ENCODE data around the gene MUSK. TPM values are rescaled to one million over a fixed set of nuclear protein-coding genes. Genes with fewer than 3 reads are reported as not detected.

Gene MUSK
- polyA plus RNA-seq, 2 of the 4 experiments (the other 2 are of a cell fraction), result not detected

DNA sequence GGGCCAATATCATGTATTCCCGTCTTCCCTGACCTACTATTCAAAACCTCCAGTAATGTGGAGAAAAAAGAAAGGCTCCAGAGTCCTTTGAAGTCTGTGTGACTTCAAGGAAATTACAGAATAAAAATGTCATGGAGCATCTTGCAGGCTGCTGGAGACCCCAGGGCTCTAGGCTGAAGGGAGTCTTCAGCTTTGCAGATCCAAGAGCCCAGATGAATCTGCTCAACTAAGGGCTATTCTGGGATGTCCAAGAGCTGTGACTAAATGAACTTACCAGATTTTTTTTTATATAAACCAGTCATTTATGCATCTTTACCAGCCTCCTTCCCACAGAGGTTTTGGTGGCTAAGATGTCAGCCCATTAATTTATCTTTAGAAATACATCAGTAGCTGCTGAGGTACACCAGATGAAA lies 167.3 kb downstream of the MUSK start:
- POLR2A ChIA-PET, result interaction anchor here (1.0 to 1.4 kb wide), 2 partner anchors 77 to 197 kb away, joined by 3 read pairs; no protein-coding TSS in a partner anchor
- FAIRE-seq (no peak), ATAC-seq (peak; percentile 39 to 62; a peak in 4 of 6 replicates), DNase-seq (ENCODE audit: low read depth in 1 of 2, low spot score in 1 of 2) (peak in 1 of 2 experiments; percentile 5)
- peaks cover 31% of the 10 kb centered on the region for H3K4me1 ChIP-seq
- CTCF ChIA-PET, result interaction anchor here (0.6 to 1.2 kb wide), 4 partner anchors 15 to 90 kb away, joined by 3 to 4 read pairs (median 4); no protein-coding TSS in a partner anchor
- WGBS (ENCODE audit: missing lambda C conversion rate), result 34% methylated on average over 1 of the region's 1 CpG
- H3K9me3 ChIP-seq, result peaks cover 5% of the 10 kb centered on the region; the same call in 1 of the 3 replicates
- H3K27ac ChIP-seq, result peak overlapping the region; percentile 66 to 79
- TF ChIP-seq, protein P1, sequence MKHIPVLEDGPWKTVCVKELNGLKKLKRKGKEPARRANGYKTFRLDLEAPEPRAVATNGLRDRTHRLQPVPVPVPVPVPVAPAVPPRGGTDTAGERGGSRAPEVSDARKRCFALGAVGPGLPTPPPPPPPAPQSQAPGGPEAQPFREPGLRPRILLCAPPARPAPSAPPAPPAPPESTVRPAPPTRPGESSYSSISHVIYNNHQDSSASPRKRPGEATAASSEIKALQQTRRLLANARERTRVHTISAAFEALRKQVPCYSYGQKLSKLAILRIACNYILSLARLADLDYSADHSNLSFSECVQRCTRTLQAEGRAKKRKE (CRISPR knock-in tag; IDR thresholded peaks at IDR 0.05; ENCODE audit: low read depth), result no peak
- TF ChIP-seq HEYL (CRISPR knock-in tag; IDR thresholded peaks at IDR 0.05) (no peak), MAZ (IDR thresholded peaks at IDR 0.05; ENCODE audit: borderline replicate concordance, low read depth, low read length) (no peak), BHLHE40 (IDR thresholded peaks at IDR 0.05; ENCODE audit: low read depth, low read length) (no peak), EHF (CRISPR knock-in tag; IDR thresholded peaks at IDR 0.05) (no peak), HOXA7 (CRISPR knock-in tag; IDR thresholded peaks at IDR 0.05) (no peak), POLR2AphosphoS2 (conservative IDR thresholded peaks at IDR 0.05; ENCODE audit: low read length) (no peak), MAFK (IDR thresholded peaks at IDR 0.05; ENCODE audit: partially characterized antibody) (no peak), FOSL2 (IDR thresholded peaks at IDR 0.05) (no peak), FOSL2 (CRISPR knock-in tag; IDR thresholded peaks at IDR 0.05) (no peak), SMC3 (IDR thresholded peaks at IDR 0.05) (no peak), PHF8 (IDR thresholded peaks at IDR 0.05; ENCODE audit: borderline replicate concordance, low read depth) (no peak), BCL3 (IDR thresholded peaks at IDR 0.05) (no peak), RARB (CRISPR knock-in tag; IDR thresholded peaks at IDR 0.05) (no peak), GATA3 (IDR thresholded peaks at IDR 0.05; ENCODE audit: borderline replicate concordance) (no peak), RCOR1 (IDR thresholded peaks at IDR 0.05; ENCODE audit: low read depth, low read length) (no peak), CBX8 (IDR thresholded peaks at IDR 0.05) (no peak), JUN (IDR thresholded peaks at IDR 0.05) (no peak), ELK1 (IDR thresholded peaks at IDR 0.05; ENCODE audit: low read depth, low read length) (no peak)
- TF ChIP-seq, protein P2, sequence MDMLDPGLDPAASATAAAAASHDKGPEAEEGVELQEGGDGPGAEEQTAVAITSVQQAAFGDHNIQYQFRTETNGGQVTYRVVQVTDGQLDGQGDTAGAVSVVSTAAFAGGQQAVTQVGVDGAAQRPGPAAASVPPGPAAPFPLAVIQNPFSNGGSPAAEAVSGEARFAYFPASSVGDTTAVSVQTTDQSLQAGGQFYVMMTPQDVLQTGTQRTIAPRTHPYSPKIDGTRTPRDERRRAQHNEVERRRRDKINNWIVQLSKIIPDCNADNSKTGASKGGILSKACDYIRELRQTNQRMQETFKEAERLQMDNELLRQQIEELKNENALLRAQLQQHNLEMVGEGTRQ (IDR thresholded peaks at IDR 0.05), result no peak
- peak overlapping the region; percentile 69 for H3K4me2 ChIP-seq
- no peak overlapping the region for H3K4me3 ChIP-seq

- ATAC-seq (no peak), DNase-seq (ENCODE audit: low read depth in 1 of 2, low spot score in 1 of 2) (no peak), FAIRE-seq (no peak)
- no peak overlapping the region for H3K4me2 ChIP-seq
- 55% methylated on average over 2 of the region's 2 CpGs for whole genome bisulfite sequencing (ENCODE audit: missing lambda C conversion rate)
- ChIA-PET CTCF (interaction anchor here (1.2 to 1.3 kb wide), 2 partner anchors 9 to 19 kb away, joined by 3 read pairs; no protein-coding TSS in a partner anchor), POLR2A (no interaction called here)
- peaks cover 31% of the 10 kb centered on the region for H3K4me1 ChIP-seq
- H3K4me3 ChIP-seq, result no peak overlapping the region
- peaks cover 5% of the 10 kb centered on the region; the same call in 1 of the 3 replicates for H3K9me3 ChIP-seq
- H3K27ac ChIP-seq, result peak overlapping the region in 1 of 2 experiments; percentile 79; a peak in 2 of 6 replicates
- no peak for TF ChIP-seq KDM5A (IDR thresholded peaks at IDR 0.05)
- no peak for TF ChIP-seq HEYL (CRISPR knock-in tag; IDR thresholded peaks at IDR 0.05)
- no peak for TF ChIP-seq JUNB (IDR thresholded peaks at IDR 0.05)
- no peak for TF ChIP-seq BCL3 (IDR thresholded peaks at IDR 0.05)
- TF ChIP-seq NPAS2 (CRISPR knock-in tag; IDR thresholded peaks at IDR 0.05; ENCODE audit: borderline replicate concordance), result no peak
- no peak for TF ChIP-seq JUN (IDR thresholded peaks at IDR 0.05)
- TF ChIP-seq PBX3 (IDR thresholded peaks at IDR 0.05), result no peak
- no peak for TF ChIP-seq HOXA7 (CRISPR knock-in tag; IDR thresholded peaks at IDR 0.05)
- TF ChIP-seq EHF (CRISPR knock-in tag; IDR thresholded peaks at IDR 0.05), result no peak
- no peak for TF ChIP-seq KDM1A (IDR thresholded peaks at IDR 0.05; ENCODE audit: low read depth)
- TF ChIP-seq RAD21 (conservative IDR thresholded peaks at IDR 0.05 in 1 of 2, IDR thresholded peaks at IDR 0.05 in 1 of 2), result no peak
- no peak for TF ChIP-seq TP53 (CRISPR knock-in tag; IDR thresholded peaks at IDR 0.05)
- no peak for TF ChIP-seq NFE2L2 (conservative IDR thresholded peaks at IDR 0.05; ENCODE audit: low read length)
- TF ChIP-seq SREBF2 (IDR thresholded peaks at IDR 0.05), result no peak
- TF ChIP-seq PHF8 (IDR thresholded peaks at IDR 0.05; ENCODE audit: borderline replicate concordance, low read depth), result no peak
- no peak for TF ChIP-seq HOXB13 (CRISPR knock-in tag; IDR thresholded peaks at IDR 0.05; ENCODE audit: low read depth)
- no peak for TF ChIP-seq RFX5 (IDR thresholded peaks at IDR 0.05)
These were observed 168.9 kb downstream of the MUSK start for GRCh38 chr9:110837401-110838005.
